ENCODE results near the gene ZNF70.
A peak's percentile ranks its signal among the peaks of the same experiment; 100 is the strongest.

Gene ZNF70

DNA sequence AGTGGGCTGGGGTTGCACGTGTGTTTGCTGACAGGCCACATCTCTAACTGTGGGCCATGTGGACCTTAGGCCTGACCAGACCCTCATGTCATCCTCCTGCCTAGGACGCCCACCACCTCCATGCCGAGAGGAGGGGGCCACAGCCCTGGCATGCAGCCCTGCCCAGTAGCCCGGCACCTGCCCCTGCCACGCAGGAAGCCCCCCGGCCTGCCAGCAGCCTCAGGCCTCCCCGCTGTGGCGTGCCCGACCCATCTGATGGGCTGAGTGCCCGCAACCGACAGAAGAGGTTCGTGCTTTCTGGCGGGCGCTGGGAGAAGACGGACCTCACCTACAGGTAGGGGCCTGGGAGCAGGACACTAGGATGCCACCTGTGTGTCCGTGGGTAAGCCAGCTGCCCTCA, 28.2 kb upstream of the ZNF70 start:
- DNase-seq (ENCODE audit: low spot score), result no peak

DNA sequence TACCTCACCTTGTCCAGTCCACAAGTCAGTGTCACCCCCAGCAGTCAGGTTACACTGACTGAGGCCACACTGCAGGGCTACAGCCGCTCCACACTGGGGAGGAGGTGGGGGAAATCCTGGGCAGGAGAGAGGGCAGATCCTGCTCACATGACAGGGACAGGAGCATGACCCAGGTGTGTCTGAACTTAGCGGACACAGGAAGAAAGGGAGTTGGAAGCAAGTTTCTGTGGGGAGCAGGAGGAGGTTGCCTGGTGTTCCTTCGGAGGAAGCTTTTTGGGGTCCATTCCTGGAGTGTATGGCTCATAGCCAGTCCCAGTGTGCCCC, 27.6 kb upstream of the ZNF70 start:
- DNase-seq (ENCODE audit: low spot score), result no peak

- DNase-seq (ENCODE audit: low spot score), result no peak
Measured at GRCh38 chr22:23777776-23778576, 27.1 kb upstream of the ZNF70 start.

- DNase-seq (ENCODE audit: low spot score), result no peak
Measured at GRCh38 chr22:23775779-23776375, 25.0 kb upstream of the ZNF70 start.

DNA sequence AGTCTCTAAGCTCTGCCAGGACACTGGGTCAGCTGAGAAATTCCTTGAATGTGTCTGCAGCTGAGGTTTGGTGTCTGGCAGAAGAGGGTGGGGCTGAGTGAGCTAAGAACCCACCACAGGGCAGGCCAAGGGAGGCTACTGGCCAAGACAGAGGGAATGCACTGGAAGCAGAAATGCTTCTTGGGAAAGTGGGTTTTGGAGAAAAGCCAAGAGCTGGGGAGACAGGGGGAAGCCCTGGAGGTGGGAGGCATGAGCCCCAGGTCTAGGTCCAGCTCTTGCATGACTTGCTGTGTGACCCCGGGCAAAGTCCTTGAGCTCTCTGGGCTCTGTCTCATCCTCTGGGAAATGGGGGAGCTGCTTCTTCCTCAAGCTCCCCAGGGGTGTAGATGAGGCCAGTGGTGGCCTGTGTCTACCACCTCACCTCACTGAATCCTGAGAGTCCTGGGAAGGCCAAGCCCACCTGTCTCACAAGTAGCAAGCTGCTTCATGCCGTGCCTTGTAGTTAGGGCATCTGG, 24.1 kb upstream of the ZNF70 start:
- peak; percentile 72 for DNase-seq (ENCODE audit: low spot score)

- no peak for DNase-seq (ENCODE audit: low spot score)
Measured at GRCh38 chr22:23774114-23774921, 23.4 kb upstream of the ZNF70 start.

- no peak for DNase-seq (ENCODE audit: low spot score)
Measured at GRCh38 chr22:23773483-23774113, 22.7 kb upstream of the ZNF70 start.

GRCh38 chr22:23772649-23773473, 21.9 kb upstream of the ZNF70 start, which contains the start of gene MMP11:
Gene MMP11 (plus strand): TSS chr22:23772849. CDS start chr22:23772871, 22 bp downstream.
- DNase-seq (ENCODE audit: low spot score), result peak; percentile 71

DNA sequence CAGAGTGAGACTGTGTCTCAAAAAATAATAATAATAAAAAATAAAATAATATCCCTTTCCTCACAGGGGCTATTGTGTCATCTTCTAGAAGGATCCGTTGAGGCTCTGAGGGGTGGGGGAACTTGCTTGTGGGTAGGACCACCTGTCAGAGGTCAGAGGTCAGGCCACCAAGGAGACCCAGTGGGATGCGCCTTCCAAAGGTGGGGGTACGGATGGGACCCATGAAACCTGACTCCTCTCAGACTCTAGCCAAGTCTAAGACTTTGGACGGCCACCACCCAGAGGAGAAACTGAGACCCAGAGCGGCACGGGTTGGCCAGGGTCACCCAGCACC, 21.4 kb upstream of the ZNF70 start:
- DNase-seq (ENCODE audit: low spot score), result no peak

GRCh38 chr22:23769321-23769965, 18.5 kb upstream of the ZNF70 start:
- no peak for DNase-seq (ENCODE audit: low spot score)

GRCh38 chr22:23767673-23768548, 17.0 kb upstream of the ZNF70 start, which contains the start of gene CHCHD10:
Gene CHCHD10 (minus strand): TSS chr22:23767972. CDS start chr22:23767874, 98 bp downstream.
- peak; percentile 90 for DNase-seq (ENCODE audit: low spot score)

GRCh38 chr22:23767303-23767672, 16.4 kb upstream of the ZNF70 start:
- DNase-seq (ENCODE audit: low spot score), result no peak

GRCh38 chr22:23764899-23765881, 14.3 kb upstream of the ZNF70 start:
- DNase-seq (ENCODE audit: low spot score), result no peak

- no peak for DNase-seq (ENCODE audit: low spot score)
Measured at GRCh38 chr22:23763954-23764353, 13.0 kb upstream of the ZNF70 start.

DNA sequence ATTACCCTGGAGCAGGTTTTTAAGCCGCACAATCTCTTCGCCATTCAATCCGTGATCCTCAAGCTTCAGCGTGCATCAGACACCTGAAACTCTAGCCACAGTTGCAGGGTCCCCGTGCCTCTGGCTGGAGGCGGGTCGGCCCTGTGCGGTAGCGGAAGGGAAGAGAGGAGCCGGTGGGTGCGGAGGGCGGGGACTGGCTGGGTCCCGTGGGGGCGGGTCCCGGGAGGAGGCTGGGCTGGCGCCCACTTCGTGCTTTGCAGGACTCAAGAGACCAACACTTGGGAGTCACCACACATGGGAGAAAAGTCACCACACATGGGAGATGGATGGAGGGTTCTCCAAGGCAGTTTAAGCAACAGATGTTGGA, 12.7 kb upstream of the ZNF70 start:
- no peak for DNase-seq (ENCODE audit: low spot score)

DNA sequence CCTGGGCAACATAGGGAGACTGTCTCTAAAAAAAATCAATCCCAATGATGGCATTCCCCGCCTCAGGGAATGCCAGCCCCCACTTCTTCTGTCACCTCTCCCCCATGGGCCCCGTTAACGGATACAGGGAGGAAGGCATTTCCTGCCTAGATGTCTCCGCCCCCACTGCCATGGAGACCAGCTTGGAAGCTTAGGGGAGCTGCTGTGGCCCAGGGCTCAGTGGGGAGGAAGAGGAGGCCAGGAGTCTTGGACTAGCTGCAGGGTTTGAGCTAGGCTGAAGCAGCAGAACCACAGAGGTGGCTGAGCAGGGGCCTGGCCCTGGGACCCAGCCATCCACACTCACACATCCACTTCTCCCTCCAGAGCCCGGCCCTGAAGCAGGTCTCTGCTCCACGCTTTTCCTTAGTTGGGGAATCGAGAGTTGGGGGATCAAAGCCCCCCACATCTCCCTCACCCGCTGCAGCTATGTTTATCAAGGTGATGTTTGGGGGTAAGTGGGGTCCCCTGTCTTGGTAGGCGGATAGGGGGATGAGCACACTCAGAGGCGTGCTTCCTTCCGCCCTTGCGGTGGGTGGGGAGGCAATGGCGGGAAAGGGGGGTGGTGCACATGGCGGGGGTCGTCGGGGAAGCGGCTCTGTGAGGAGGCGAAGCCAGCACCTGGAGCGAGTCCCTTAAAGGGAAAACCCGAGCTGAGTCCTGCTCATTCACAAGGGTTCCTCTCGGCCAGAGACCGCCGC, 12.1 kb upstream of the ZNF70 start, which contains the start of gene C22orf15:
TSS of gene C22orf15 (plus strand) at position 149 of the 737 bp plus-strand sequence. CDS start at position 466, 317 bp downstream.
- peak; percentile 73 for DNase-seq (ENCODE audit: low spot score)

- no peak for DNase-seq (ENCODE audit: low spot score)
Measured at GRCh38 chr22:23760056-23760455, 9.1 kb upstream of the ZNF70 start.

DNA sequence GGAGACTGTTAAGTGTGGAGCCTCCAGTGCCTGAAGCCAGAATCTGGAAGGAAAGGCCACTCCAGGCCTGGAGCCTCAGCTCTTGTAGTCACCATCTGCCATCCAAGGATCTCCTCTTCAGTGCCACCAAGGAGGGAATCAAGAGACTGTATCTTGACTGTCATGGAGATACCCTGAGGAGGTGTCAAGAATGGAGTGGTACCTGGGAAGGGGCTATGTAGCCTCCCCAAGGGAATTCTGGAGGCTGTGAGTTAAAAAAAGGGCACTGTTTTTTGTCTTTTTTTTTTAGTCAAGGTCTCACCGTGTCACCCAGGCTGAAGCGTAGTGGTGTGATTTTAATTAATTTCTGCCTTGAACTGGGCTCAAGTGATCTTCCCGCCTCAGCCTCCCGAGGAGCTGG, 8.7 kb upstream of the ZNF70 start:
- no peak for DNase-seq (ENCODE audit: low spot score)

Data from hepatic stellate cell (primary cell).